IPS DF 6.9 (cell line): ENCODE data around the gene SPATA17.
"Not testable (repeated sequence)": the region's sequence is repeated elsewhere in the genome, so short reads cannot be mapped to it uniquely, and the experiment has no call there.

Experiments used
- DNase-seq: peaks from one replicate; pipeline ENCODE4 v3.0.0-alpha.2; 2013; ENCODE audit warnings: low read depth, low spot score
- H3K27ac ChIP-seq: one replicate; pipeline ENCODE4 v1.5.1; 2013; ENCODE audit warnings: low read length, control low read depth
- H3K27me3 ChIP-seq: 2 replicates; pipeline ENCODE4 v1.6.1; 2013; ENCODE audit warnings: mild to moderate bottlenecking, low read length; ENCODE audit not compliant: control insufficient read depth, insufficient read depth
- H3K36me3 ChIP-seq: 2 replicates; pipeline ENCODE4 v1.6.1; 2013; ENCODE audit warnings: low read length; ENCODE audit not compliant: control insufficient read depth, insufficient read depth
- H3K4me1 ChIP-seq: 2 replicates; pipeline ENCODE4 v1.6.1; 2013; ENCODE audit warnings: low read length; ENCODE audit not compliant: control insufficient read depth, insufficient read depth
- H3K4me3 ChIP-seq: 2 replicates; pipeline ENCODE4 v1.5.1; 2013; ENCODE audit warnings: mild to moderate bottlenecking, low read length
- H3K9me3 ChIP-seq: 2 replicates; pipeline ENCODE4 v1.6.1; 2013; ENCODE audit warnings: low read length, inconsistent platforms; ENCODE audit not compliant: control insufficient read depth, insufficient read depth
- WGBS: extraction: QIAGEN DNeasy Blood & Tissue Kit; methylation state at CpG from one replicate; pipeline ENCODE4 v1.1.7; 2013; ENCODE audit warnings: mixed read lengths, missing lambda C conversion rate; ENCODE audit not compliant: insufficient read length, insufficient coverage; 5-methylcytosine and 5-hydroxymethylcytosine counted together

Gene SPATA17

GRCh38 chr1:217674028-217674729 lies 43.0 kb downstream of the SPATA17 start:
- H3K4me1 ChIP-seq, result no peaks in the 10 kb centered on the region; the same call in 1 of the 2 replicates
- H3K4me3 ChIP-seq, result no peak overlapping the region
- no peaks in the 10 kb centered on the region for H3K36me3 ChIP-seq
- H3K27ac ChIP-seq, result no peak overlapping the region
- no peaks in the 10 kb centered on the region for H3K9me3 ChIP-seq
- H3K27me3 ChIP-seq, result no peaks in the 10 kb centered on the region
- no peak for DNase-seq
- no CpG with 5 or more reads among the region's 4 CpGs for WGBS

GRCh38 chr1:217681806-217682205 lies 50.7 kb downstream of the SPATA17 start:
- DNase-seq, result no peak
- no peaks in the 10 kb centered on the region for H3K4me1 ChIP-seq
- H3K4me3 ChIP-seq, result no peak overlapping the region
- H3K27ac ChIP-seq, result no peak overlapping the region
- H3K9me3 ChIP-seq, result no peaks in the 10 kb centered on the region
- no CpG with 5 or more reads among the region's 5 CpGs for WGBS
- H3K27me3 ChIP-seq, result no peaks in the 10 kb centered on the region
- H3K36me3 ChIP-seq, result no peaks in the 10 kb centered on the region

DNA sequence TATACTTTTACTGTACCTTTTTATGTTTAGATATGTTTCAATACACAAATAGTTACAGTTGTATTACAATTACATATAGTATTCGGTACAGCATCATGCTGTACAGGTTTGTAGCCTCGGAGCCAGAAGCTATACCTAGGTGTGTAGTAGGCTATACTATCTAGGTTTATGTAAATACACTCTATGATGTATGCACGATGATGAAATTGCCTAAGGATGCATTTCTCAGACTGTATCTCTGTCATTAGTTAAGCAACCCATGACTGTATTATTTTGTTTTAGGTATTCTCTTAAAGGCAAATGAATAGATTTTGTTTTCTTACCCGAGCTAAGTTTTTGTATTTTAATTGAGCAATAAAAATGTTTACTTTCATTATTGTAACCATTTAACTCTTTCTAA lies 56.4 kb downstream of the SPATA17 start:
- no peak for DNase-seq
- Histone ChIP-seq H3K9me3 (no peaks in the 10 kb centered on the region), H3K36me3 (no peaks in the 10 kb centered on the region), H3K4me3 (no peak overlapping the region), H3K27ac (no peak overlapping the region), H3K27me3 (no peaks in the 10 kb centered on the region), H3K4me1 (no peaks in the 10 kb centered on the region)
- no CpG with 5 or more reads among the region's 4 CpGs for WGBS

DNA sequence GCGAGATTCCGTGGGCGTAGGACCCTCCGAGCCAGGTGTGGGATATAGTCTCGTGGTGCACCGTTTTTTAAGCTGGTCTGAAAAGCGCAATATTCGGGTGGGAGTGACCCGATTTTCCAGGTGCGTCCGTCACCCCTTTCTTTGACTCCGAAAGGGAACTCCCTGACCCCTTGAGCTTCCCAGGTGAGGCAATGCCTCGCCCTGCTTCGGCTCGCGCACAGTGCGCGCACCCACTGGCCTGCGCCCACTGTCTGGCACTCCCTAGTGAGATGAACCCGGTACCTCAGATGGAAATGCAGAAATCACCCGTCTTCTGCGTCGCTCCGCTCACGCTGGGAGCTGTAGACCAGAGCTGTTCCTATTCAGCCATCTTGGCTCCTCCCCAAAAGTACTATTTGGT lies 65.0 kb downstream of the SPATA17 start:
- H3K27ac ChIP-seq, H3K4me3 ChIP-seq, H3K4me1 ChIP-seq, H3K36me3 ChIP-seq, H3K27me3 ChIP-seq, H3K9me3 ChIP-seq, DNase-seq: not testable (repeated sequence)
- no CpG with 5 or more reads among the region's 25 CpGs for WGBS

GRCh38 chr1:217703326-217703725 lies 72.2 kb downstream of the SPATA17 start:
- WGBS, result no CpG with 5 or more reads among the region's 6 CpGs
- H3K4me1 ChIP-seq, result no peaks in the 10 kb centered on the region
- no peak for DNase-seq
- no peaks in the 10 kb centered on the region for H3K27me3 ChIP-seq
- H3K4me3 ChIP-seq, result no peak overlapping the region
- H3K27ac ChIP-seq, result no peak overlapping the region
- H3K36me3 ChIP-seq, result no peaks in the 10 kb centered on the region
- H3K9me3 ChIP-seq, result no peaks in the 10 kb centered on the region

DNA sequence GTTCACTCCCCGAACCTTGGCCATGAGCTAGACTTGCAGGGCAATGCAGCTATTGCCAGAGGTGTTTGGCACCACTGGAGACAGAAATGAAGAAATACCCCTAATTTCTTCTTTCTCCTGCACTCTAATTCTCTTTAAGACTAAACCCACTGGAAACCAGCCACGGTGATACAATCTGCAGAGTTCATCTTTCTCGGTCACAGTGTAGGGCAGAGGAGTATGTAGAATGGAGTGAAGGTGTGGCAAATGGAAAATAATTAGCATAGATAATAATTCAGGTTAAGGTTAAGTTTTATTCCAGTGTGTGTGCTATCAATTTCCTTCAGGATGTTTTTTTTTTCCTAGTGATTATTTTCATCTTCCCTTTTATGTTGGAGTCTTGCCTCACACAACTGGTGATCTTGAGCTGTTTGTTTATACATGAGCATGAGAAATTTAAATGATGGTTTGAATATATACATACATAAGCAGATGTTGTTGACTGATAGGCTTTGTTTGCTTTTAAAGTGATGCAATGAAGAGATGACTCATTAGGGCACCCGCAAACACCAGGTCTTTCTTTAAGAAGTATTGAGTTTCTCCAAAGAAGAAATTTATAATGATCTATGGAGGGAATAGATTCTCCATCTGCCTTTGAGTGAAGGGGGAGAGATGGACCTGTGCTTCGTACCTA lies 81.9 kb downstream of the SPATA17 start:
- no CpG with 5 or more reads among the region's 5 CpGs for WGBS
- Histone ChIP-seq H3K9me3 (no peaks in the 10 kb centered on the region), H3K27me3 (no peaks in the 10 kb centered on the region), H3K4me3 (no peak overlapping the region), H3K36me3 (no peaks in the 10 kb centered on the region), H3K4me1 (no peaks in the 10 kb centered on the region), H3K27ac (no peak overlapping the region)
- DNase-seq, result no peak

DNA sequence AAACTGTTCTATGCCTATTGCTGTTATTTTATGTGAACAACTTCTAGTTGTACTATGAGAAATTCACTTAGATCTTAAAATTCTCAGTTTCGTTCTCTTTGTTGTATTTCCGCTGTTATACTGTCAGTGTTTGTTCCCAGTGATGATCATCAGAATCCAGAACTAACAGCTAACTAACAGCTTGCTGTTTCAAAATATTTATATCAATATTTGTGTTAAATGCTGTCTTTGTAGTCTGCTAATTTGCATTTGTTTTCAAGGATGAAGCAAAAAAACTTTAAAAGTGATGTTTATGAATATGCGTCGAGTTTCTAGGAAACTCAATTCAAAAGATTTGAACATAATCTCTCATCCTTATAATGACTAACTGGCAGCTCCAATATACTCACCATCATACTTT lies 84.5 kb downstream of the SPATA17 start:
- DNase-seq, result no peak
- WGBS, result no CpG with 5 or more reads among the region's 4 CpGs
- Histone ChIP-seq H3K9me3 (no peaks in the 10 kb centered on the region), H3K27ac (no peak overlapping the region), H3K36me3 (no peaks in the 10 kb centered on the region), H3K4me3 (no peak overlapping the region), H3K4me1 (no peaks in the 10 kb centered on the region; the same call in 1 of the 2 replicates), H3K27me3 (no peaks in the 10 kb centered on the region)

GRCh38 chr1:217717959-217718358 lies 86.8 kb downstream of the SPATA17 start:
- H3K4me1 ChIP-seq, result no peaks in the 10 kb centered on the region; the same call in 1 of the 2 replicates
- H3K27ac ChIP-seq, result no peak overlapping the region
- no CpG with 5 or more reads among the region's 1 CpG for WGBS
- no peak for DNase-seq
- H3K4me3 ChIP-seq, result no peak overlapping the region
- H3K9me3 ChIP-seq, result no peaks in the 10 kb centered on the region
- H3K27me3 ChIP-seq, result no peaks in the 10 kb centered on the region
- H3K36me3 ChIP-seq, result no peaks in the 10 kb centered on the region

DNA sequence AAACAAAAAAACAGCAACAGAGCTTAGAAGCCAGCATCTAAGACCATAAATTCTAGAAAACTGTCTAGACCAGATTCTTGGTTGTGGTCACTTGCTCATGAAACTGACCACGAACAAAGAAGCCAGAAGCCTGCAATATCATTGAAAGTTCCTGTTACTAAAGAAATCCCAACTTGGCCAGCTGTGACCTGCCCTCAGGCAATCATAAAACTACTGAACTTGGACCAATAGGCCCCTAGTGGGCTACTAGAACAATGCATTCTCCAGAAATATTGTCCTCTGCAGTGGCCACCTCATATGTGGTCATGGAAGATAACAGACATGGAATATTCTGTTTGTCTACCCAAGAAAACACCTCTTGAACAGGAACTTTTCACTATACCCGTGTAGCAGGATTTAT lies 87.7 kb downstream of the SPATA17 start:
- H3K9me3 ChIP-seq, result no peaks in the 10 kb centered on the region
- DNase-seq, result no peak

DNA sequence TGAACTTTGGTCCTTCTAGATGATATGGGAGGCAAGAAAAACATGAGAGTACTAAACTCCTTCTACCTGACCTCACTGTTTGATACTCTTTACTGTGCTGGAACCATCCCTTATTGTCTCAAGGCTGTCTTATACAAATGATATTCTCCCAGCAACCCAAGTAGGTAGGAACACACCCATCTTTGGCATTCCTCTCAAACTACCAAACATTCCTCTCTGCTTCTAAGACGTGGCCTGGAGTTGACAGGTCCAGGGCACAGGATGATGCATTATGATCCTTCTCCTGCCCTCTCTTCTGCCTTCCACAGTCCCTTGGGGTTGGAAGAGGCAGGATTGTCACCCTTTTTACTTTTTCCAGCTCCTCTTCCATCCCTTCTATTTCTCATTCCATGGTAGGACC lies 90.5 kb downstream of the SPATA17 start:
- Histone ChIP-seq H3K27me3 (no peaks in the 10 kb centered on the region), H3K4me3 (no peak overlapping the region), H3K4me1 (no peaks in the 10 kb centered on the region; the same call in 1 of the 2 replicates), H3K27ac (no peak overlapping the region), H3K9me3 (no peaks in the 10 kb centered on the region), H3K36me3 (no peaks in the 10 kb centered on the region)
- no CpG with 5 or more reads among the region's 1 CpG for WGBS
- DNase-seq, result no peak

More for the DNA sequence above, 87.7 kb downstream of the SPATA17 start:
- H3K4me1 ChIP-seq, result no peaks in the 10 kb centered on the region; the same call in 1 of the 2 replicates
- WGBS, result no CpG with 5 or more reads among the region's 2 CpGs
- H3K4me3 ChIP-seq, result no peak overlapping the region
- H3K27ac ChIP-seq, result no peak overlapping the region
- no peaks in the 10 kb centered on the region for H3K36me3 ChIP-seq
- H3K27me3 ChIP-seq, result no peaks in the 10 kb centered on the region

DNA sequence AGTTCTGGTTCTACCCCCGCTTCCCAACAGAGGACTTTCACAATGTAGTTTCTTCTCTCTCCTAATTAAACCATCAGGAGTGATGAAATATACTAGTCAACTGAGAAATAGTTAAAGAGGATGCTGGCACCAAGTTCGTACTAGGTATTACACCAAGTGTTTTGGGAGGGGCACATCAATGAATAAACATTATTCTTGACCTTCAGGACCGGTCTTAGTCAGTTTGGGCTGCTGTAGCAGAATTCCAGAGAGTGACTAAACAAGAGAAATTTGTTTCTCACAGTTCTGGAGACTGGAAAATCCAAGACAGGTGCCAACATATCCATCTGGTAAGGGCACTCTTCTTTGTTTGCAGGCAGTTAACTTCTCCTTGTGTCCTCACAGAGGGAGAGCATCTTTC lies 103.8 kb downstream of the SPATA17 start:
- Histone ChIP-seq H3K36me3 (no peaks in the 10 kb centered on the region), H3K4me1 (no peaks in the 10 kb centered on the region), H3K9me3 (no peaks in the 10 kb centered on the region), H3K27me3 (no peaks in the 10 kb centered on the region), H3K4me3 (no peak overlapping the region), H3K27ac (no peak overlapping the region)
- DNase-seq, result no peak
- WGBS, result no CpG with 5 or more reads among the region's 3 CpGs
